CD4-positive, CD25-positive, alpha-beta regulatory T cell (primary cell): Measurements from ENCODE around the gene IFI27L1. TPM values are rescaled to one million over a fixed set of nuclear protein-coding genes. Genes with fewer than 3 reads are reported as not detected.
"Not testable (repeated sequence)": the region's sequence is repeated elsewhere in the genome, so short reads cannot be mapped to it uniquely, and the experiment has no call there.

Experiments
- ATAC-seq, 2 donors: fragments of 150-1000 bp; cut with Tn5 transposase; one replicate each; pipeline ENCODE4 v1.10.0; 2021; ENCODE audit warnings: low read depth in 2 of 2, moderate number of reproducible peaks in 2 of 2, moderate library complexity in 1 of 2
- DNase-seq, 3 donors: peaks; one replicate each; pipeline versions ENCODE4 v3.0.0 to v3.0.0-alpha.2; 2012 to 2022; ENCODE audit warnings: mixed read lengths in 1 of 3
- H3K27ac ChIP-seq: one replicate; pipeline ENCODE4 v1.7.0; 2013; ENCODE audit warnings: mild to moderate bottlenecking, low read length; ENCODE audit not compliant: insufficient read depth, poor library complexity, severe bottlenecking
- H3K27me3 ChIP-seq: one replicate; pipeline ENCODE4 v1.7.0; 2013; ENCODE audit warnings: low read length; ENCODE audit not compliant: control insufficient read depth, insufficient read depth
- H3K36me3 ChIP-seq: one replicate; pipeline ENCODE4 v1.7.0; 2013; ENCODE audit warnings: mild to moderate bottlenecking, low read length, moderate library complexity; ENCODE audit not compliant: control insufficient read depth, insufficient read depth
- H3K4me1 ChIP-seq: 2 replicates; pipeline ENCODE4 v1.7.0; 2013; ENCODE audit warnings: mild to moderate bottlenecking, low read length; ENCODE audit not compliant: insufficient read depth, control insufficient read depth, poor library complexity, severe bottlenecking
- H3K4me3 ChIP-seq: one replicate; pipeline ENCODE4 v1.7.0; 2013; ENCODE audit warnings: low read depth, mild to moderate bottlenecking, low read length, moderate library complexity
- H3K9me3 ChIP-seq, 2 experiments: 1 replicate in 1 of 2; 2 replicates in 1 of 2; pipeline ENCODE4 v1.7.0; 2013; ENCODE audit warnings: low read length in 2 of 2, mild to moderate bottlenecking in 1 of 2, moderate library complexity in 1 of 2; ENCODE audit not compliant: control insufficient read depth in 2 of 2
- H3K27ac Mint-ChIP-seq, 3 donors: one replicate each; pipeline ENCODE4 v1.8.0; 2020 to 2022; ENCODE audit warnings: mild to moderate bottlenecking in 3 of 3, mixed read lengths in 3 of 3, moderate library complexity in 2 of 3
- H3K27me3 Mint-ChIP-seq: one replicate; pipeline ENCODE4 v1.8.0; 2022; ENCODE audit warnings: mild to moderate bottlenecking, mixed read lengths
- H3K36me3 Mint-ChIP-seq: one replicate; pipeline ENCODE4 v1.8.0; 2020; ENCODE audit warnings: mixed read lengths
- H3K4me1 Mint-ChIP-seq, 4 donors: one replicate each; pipeline ENCODE4 v1.8.0; 2020 to 2022; ENCODE audit warnings: mixed read lengths in 4 of 4, mild to moderate bottlenecking in 1 of 4
- H3K4me3 Mint-ChIP-seq, 4 donors: one replicate each; pipeline ENCODE4 v1.8.0; 2020 to 2022; ENCODE audit warnings: mild to moderate bottlenecking in 4 of 4, mixed read lengths in 4 of 4, moderate library complexity in 3 of 4
- H3K9me3 Mint-ChIP-seq, 7 donors: one replicate each; pipeline ENCODE4 v1.8.0; 2020 to 2022; ENCODE audit warnings: mixed read lengths in 7 of 7, mild to moderate bottlenecking in 3 of 7, moderate library complexity in 2 of 7
- polyA plus RNA-seq, 4 donors: library from polyadenylated mRNA; unstranded; fragments of 300-500 nt; fragmentation: Illumina TruSeq; gene quantifications; one replicate each; pipeline ENCODE4 v1.2.3, GENCODE V29; 2021
- total RNA-seq: library from RNA; stranded (reverse); gene quantifications from one replicate; pipeline ENCODE4 v1.2.3, GENCODE V29; 2022

IFI27L1 gene
- total and polyA plus RNA-seq, 5 donors from 2014 or later = 5.8 to 12.0 (median 10.8) TPM

GRCh38 chr14:94058128-94058673, 22.9 kb upstream of the IFI27L1 start:
- Mint-ChIP-seq H3K4me3 (peak overlapping the region in 1 of 4 donors; percentile 49), H3K36me3 (peaks cover 78% of the 10 kb centered on the region), H3K27ac (peak overlapping the region in 2 of 3 donors; percentile 36 to 39), H3K9me3 (no peaks in the 10 kb centered on the region), H3K4me1 (peaks cover 18 to 74% (median 53%) of the 10 kb centered on the region in 4 donors), H3K27me3 (no peaks in the 10 kb centered on the region)
- H3K36me3 ChIP-seq = peaks cover 95% of the 10 kb centered on the region
- no peak for ATAC-seq
- H3K27me3 ChIP-seq = no peaks in the 10 kb centered on the region
- no peaks in the 10 kb centered on the region for H3K9me3 ChIP-seq
- no peak for DNase-seq
- no peak overlapping the region for H3K4me3 ChIP-seq
- H3K4me1 ChIP-seq = peaks cover 27% of the 10 kb centered on the region
- no peak overlapping the region for H3K27ac ChIP-seq

- H3K27ac Mint-ChIP-seq = peak overlapping the region; percentile 36 to 48 (median 39)
Observed at GRCh38 chr14:94058674-94059138, 22.4 kb upstream of the IFI27L1 start.

GRCh38 chr14:94059998-94060397, 21.1 kb upstream of the IFI27L1 start:
- peaks cover 91% of the 10 kb centered on the region for H3K36me3 ChIP-seq
- peaks cover 34% of the 10 kb centered on the region for H3K4me1 ChIP-seq
- DNase-seq = no peak
- no peak for ATAC-seq
- H3K9me3 ChIP-seq = no peaks in the 10 kb centered on the region
- Mint-ChIP-seq H3K27me3 (no peaks in the 10 kb centered on the region), H3K4me1 (peaks cover 20 to 82% (median 58%) of the 10 kb centered on the region in 4 donors), H3K4me3 (no peak overlapping the region), H3K9me3 (no peaks in the 10 kb centered on the region), H3K36me3 (peaks cover 71% of the 10 kb centered on the region), H3K27ac (peak overlapping the region in 1 of 3 donors; percentile 52)
- no peak overlapping the region for H3K27ac ChIP-seq
- no peaks in the 10 kb centered on the region for H3K27me3 ChIP-seq
- no peak overlapping the region for H3K4me3 ChIP-seq

More at GRCh38 chr14:94058674-94059138, 22.4 kb upstream of the IFI27L1 start:
- H3K27me3 Mint-ChIP-seq = no peaks in the 10 kb centered on the region
- H3K4me3 ChIP-seq = no peak overlapping the region
- H3K36me3 ChIP-seq = peaks cover 96% of the 10 kb centered on the region
- DNase-seq (no peak), ATAC-seq (no peak)
- H3K4me1 Mint-ChIP-seq = peaks cover 20 to 77% (median 56%) of the 10 kb centered on the region in 4 donors
- no peak overlapping the region for H3K4me3 Mint-ChIP-seq
- H3K36me3 Mint-ChIP-seq = peaks cover 80% of the 10 kb centered on the region
- H3K27me3 ChIP-seq = no peaks in the 10 kb centered on the region
- no peak overlapping the region for H3K27ac ChIP-seq
- peaks cover 27% of the 10 kb centered on the region for H3K4me1 ChIP-seq
- H3K9me3 Mint-ChIP-seq = no peaks in the 10 kb centered on the region
- no peaks in the 10 kb centered on the region for H3K9me3 ChIP-seq

- Histone ChIP-seq H3K27me3 (no peaks in the 10 kb centered on the region), H3K4me1 (peaks cover 34% of the 10 kb centered on the region), H3K4me3 (no peak overlapping the region), H3K9me3 (no peaks in the 10 kb centered on the region), H3K27ac (no peak overlapping the region), H3K36me3 (peaks cover 71% of the 10 kb centered on the region)
- H3K27ac Mint-ChIP-seq = peak overlapping the region in 1 of 3 donors; percentile 10
- H3K4me1 Mint-ChIP-seq = peaks cover 21 to 89% (median 65%) of the 10 kb centered on the region in 4 donors
- ATAC-seq (no peak), DNase-seq (no peak)
- peaks cover 0 to 5% (median 0%) of the 10 kb centered on the region in 7 donors for H3K9me3 Mint-ChIP-seq
- peaks cover 69% of the 10 kb centered on the region for H3K36me3 Mint-ChIP-seq
- H3K27me3 Mint-ChIP-seq = no peaks in the 10 kb centered on the region
- H3K4me3 Mint-ChIP-seq = no peak overlapping the region
Observed at GRCh38 chr14:94062344-94062940, 18.7 kb upstream of the IFI27L1 start.

- H3K4me3 Mint-ChIP-seq = peak overlapping the region in 3 of 4 donors; percentile 23 to 61 (median 56)
- peaks cover 44 to 91% (median 78%) of the 10 kb centered on the region in 4 donors for H3K4me1 Mint-ChIP-seq
- H3K27ac Mint-ChIP-seq = no peak overlapping the region
- Histone ChIP-seq H3K9me3 (peaks cover 6 to 11% of the 10 kb centered on the region in 2 experiments), H3K27ac (no peak overlapping the region), H3K36me3 (peaks cover 43% of the 10 kb centered on the region), H3K27me3 (no peaks in the 10 kb centered on the region), H3K4me3 (no peak overlapping the region), H3K4me1 (peaks cover 20% of the 10 kb centered on the region)
- no peaks in the 10 kb centered on the region for H3K27me3 Mint-ChIP-seq
- peaks cover 75% of the 10 kb centered on the region for H3K36me3 Mint-ChIP-seq
- H3K9me3 Mint-ChIP-seq = peaks cover 0 to 17% (median 12%) of the 10 kb centered on the region in 7 donors
- DNase-seq = no peak
- ATAC-seq = no peak
Observed at GRCh38 chr14:94066089-94066676, 14.9 kb upstream of the IFI27L1 start.

- not testable (repeated sequence) for H3K27ac ChIP-seq, H3K4me1 ChIP-seq, ATAC-seq, H3K4me3 ChIP-seq, H3K27ac Mint-ChIP-seq, H3K27me3 Mint-ChIP-seq, H3K27me3 ChIP-seq, DNase-seq
- peak overlapping the region in 2 of 4 donors; percentile 75 to 83 for H3K4me3 Mint-ChIP-seq
- peaks cover 53 to 82% (median 57%) of the 10 kb centered on the region in 4 donors for H3K4me1 Mint-ChIP-seq
- H3K9me3 Mint-ChIP-seq = peaks cover 5 to 36% (median 24%) of the 10 kb centered on the region in 7 donors
- H3K9me3 ChIP-seq = peaks cover 31% of the 10 kb centered on the region in 2 experiments
- peaks cover 65% of the 10 kb centered on the region for H3K36me3 Mint-ChIP-seq
- H3K36me3 ChIP-seq = peaks cover 42% of the 10 kb centered on the region
Observed at GRCh38 chr14:94072076-94072475, 9.0 kb upstream of the IFI27L1 start.

- H3K27ac Mint-ChIP-seq = peak overlapping the region in 2 of 3 donors; percentile 16 to 57
- H3K9me3 Mint-ChIP-seq = peaks cover 5 to 29% (median 16%) of the 10 kb centered on the region in 7 donors
- peaks cover 63% of the 10 kb centered on the region for H3K36me3 Mint-ChIP-seq
Observed at GRCh38 chr14:94074534-94074933, 6.6 kb upstream of the IFI27L1 start.

More at GRCh38 chr14:94074534-94074933, 6.6 kb upstream of the IFI27L1 start:
- Histone ChIP-seq H3K4me1 (peaks cover 26% of the 10 kb centered on the region), H3K27ac (no peak overlapping the region), H3K4me3 (peak overlapping the region; percentile 64), H3K9me3 (peaks cover 28 to 31% of the 10 kb centered on the region in 2 experiments), H3K36me3 (peaks cover 59% of the 10 kb centered on the region), H3K27me3 (no peaks in the 10 kb centered on the region)
- H3K4me3 Mint-ChIP-seq = peak overlapping the region; percentile 52 to 91 (median 80)
- ATAC-seq (no peak), DNase-seq (no peak)
- H3K27me3 Mint-ChIP-seq = no peaks in the 10 kb centered on the region
- peaks cover 51 to 81% (median 57%) of the 10 kb centered on the region in 4 donors for H3K4me1 Mint-ChIP-seq
